K562 (cell line): ENCODE measurements around the gene EEF1AKMT4. TPM values are rescaled to one million over a fixed set of nuclear protein-coding genes. Genes with fewer than 3 reads are reported as not detected.
A peak's percentile ranks its signal among the peaks of the same experiment; 100 is the strongest.

Experiments used
- ATAC-seq: fragments of 200-7000 bp; cut with Tn5 transposase; 3 replicates; pipeline ENCODE4 v1.9.1; 2020; ENCODE audit warnings: moderate library complexity
- Bru-seq: library from RNA; stranded (reverse); fragments of 400-500 nt; gene quantifications from one replicate; lab custom pipeline; 2021; lab: Mats Ljungman, UMichigan
- BruChase-seq, 2 experiments: library from RNA; stranded (reverse); fragments of 400-500 nt; gene quantifications; one replicate each; lab custom pipeline; 2021; lab: Mats Ljungman, UMichigan
- BruUV-seq: library from RNA; stranded (reverse); fragments of 400-500 nt; replicated peaks from 2 replicates; lab custom pipeline; 2021; lab: Mats Ljungman, UMichigan
- CTCF ChIA-PET: fragments of 300-600 bp; formaldehyde crosslinking; extraction: SDS; loops from one replicate; lab custom pipeline; 2021; ENCODE audit warnings: low intra/inter-chr PET ratio; lab: Yijun Ruan, JAX
- POLR2A ChIA-PET: fragments of 300-600, 350-650 bp; sonication (Branson Sonifier 250); formaldehyde crosslinking; extraction: SDS; loops from one replicate; lab custom pipeline; 2021; ENCODE audit warnings: antibody characterized with exemption, inconsistent platforms; lab: Yijun Ruan, JAX
- DNase-seq, 4 experiments: peaks; one replicate each; pipeline versions ENCODE4 v3.0.0 to v3.0.0-alpha.2; 2011 to 2018; ENCODE audit warnings: low spot score in 3 of 4, mixed read lengths in 3 of 4; ENCODE audit errors: extremely low read depth in 1 of 4
- FAIRE-seq: peaks from 2 replicates; lab custom pipeline; 2011; peaks lifted over from hg19 to GRCh38; lab: Jason Lieb, UNC
- H2AFZ ChIP-seq: 2 replicates; pipeline ENCODE4 v1.6.0; 2011; ENCODE audit warnings: low read depth, low read length, control low read depth, inconsistent platforms
- H3K27ac ChIP-seq: fragments of 200-600 bp; 3 replicates; pipeline ENCODE4 v1.8.0; 2011; ENCODE audit warnings: low read depth, mild to moderate bottlenecking, control low read depth, inconsistent platforms, low read length, moderate library complexity, mixed read lengths; ENCODE audit errors: extremely low read depth
- H3K27me3 ChIP-seq, 2 experiments: fragments of 300-600 bp in 1 of 2; 2 replicates in 1 of 2; 3 replicates in 1 of 2; pipeline versions ENCODE4 v1.6.0 to v1.8.0; 2011; ENCODE audit warnings: inconsistent platforms in 2 of 2, low read length in 2 of 2, mild to moderate bottlenecking in 1 of 2, mixed read lengths in 1 of 2, moderate library complexity in 1 of 2; ENCODE audit not compliant: control insufficient read depth in 2 of 2, insufficient read depth in 2 of 2
- H3K36me3 ChIP-seq: fragments of 300-600 bp; 3 replicates; pipeline ENCODE4 v1.8.0; 2011; ENCODE audit warnings: mild to moderate bottlenecking, low read length, inconsistent platforms; ENCODE audit not compliant: control insufficient read depth, insufficient read depth
- H3K4me1 ChIP-seq, 2 experiments: fragments of 200-600 bp in 1 of 2; replicated peaks in 1 of 2; 2 replicates in 1 of 2; 3 replicates in 1 of 2; pipeline versions ENCODE4 v1.5.1 to v1.8.0; 2011; ENCODE audit warnings: inconsistent platforms in 2 of 2, low read length in 2 of 2, mild to moderate bottlenecking in 1 of 2, mixed read lengths in 1 of 2, moderate library complexity in 1 of 2; ENCODE audit not compliant: control insufficient read depth in 2 of 2, insufficient read depth in 2 of 2
- H3K4me2 ChIP-seq: 2 replicates; pipeline ENCODE4 v1.6.1; 2011; ENCODE audit warnings: low read length, control low read depth, inconsistent platforms, mixed read lengths; ENCODE audit not compliant: insufficient read depth
- H3K4me3 ChIP-seq: fragments of 200-600 bp; sonication (generic), shearing (Covaris generic); 2 replicates; pipeline ENCODE4 v1.5.1; 2016; ENCODE audit warnings: control low read depth, inconsistent platforms
- H3K79me2 ChIP-seq: fragments of 200-600 bp; 3 replicates; pipeline ENCODE4 v1.8.0; 2011; ENCODE audit warnings: low read length, inconsistent platforms; ENCODE audit not compliant: control insufficient read depth, insufficient read depth
- H3K9ac ChIP-seq, 2 experiments: 2 replicates each; pipeline versions ENCODE4 v1.6.0 to v1.6.1; 2011; ENCODE audit warnings: low read depth in 2 of 2, low read length in 2 of 2, control low read depth in 1 of 2, inconsistent platforms in 1 of 2, mild to moderate bottlenecking in 1 of 2, mixed read lengths in 1 of 2; ENCODE audit not compliant: insufficient read depth in 1 of 2
- H3K9me1 ChIP-seq: one replicate; pipeline ENCODE4 v1.6.0; 2011; ENCODE audit warnings: inconsistent platforms, mild to moderate bottlenecking, low read length, moderate library complexity; ENCODE audit not compliant: control insufficient read depth, insufficient read depth
- H3K9me3 ChIP-seq: replicated peaks from 2 replicates; pipeline ENCODE4 v1.5.1; 2011; ENCODE audit warnings: low read depth, low read length, inconsistent platforms; ENCODE audit not compliant: control insufficient read depth, insufficient read depth
- H4K20me1 ChIP-seq: replicated peaks from 2 replicates; pipeline ENCODE4 v1.6.1; 2011; ENCODE audit warnings: low read length, inconsistent platforms, mixed read lengths; ENCODE audit not compliant: control insufficient read depth, insufficient read depth
- CTBP1 ChIP-seq: fragments of 450-650 bp; IDR thresholded peaks from 2 replicates; pipeline ENCODE4 v1.6.1; 2016; ENCODE audit warnings: borderline replicate concordance
- HDAC1 ChIP-seq, 2 experiments: fragments of 450-650 bp; IDR thresholded peaks; 2 replicates each; pipeline ENCODE4 v1.6.1; 2016 to 2017; ENCODE audit warnings: inconsistent platforms in 1 of 2, mild to moderate bottlenecking in 1 of 2, moderate library complexity in 1 of 2
- MECOM ChIP-seq: fragments of 250-450 bp; sonication (Bioruptor Pico); IDR thresholded peaks from 2 replicates; pipeline ENCODE4 v1.8.0; 2022; ENCODE audit warnings: inconsistent platforms
- NCOA6 ChIP-seq: fragments of 450-650 bp; IDR thresholded peaks from 2 replicates; pipeline ENCODE4 v1.6.1; 2017; ENCODE audit warnings: mild to moderate bottlenecking
- NELFE ChIP-seq: IDR thresholded peaks from 2 replicates; pipeline ENCODE4 v1.6.1; 2011; ENCODE audit warnings: mild to moderate bottlenecking; ENCODE audit not compliant: insufficient read depth, insufficient read length
- NR2F6 ChIP-seq: fragments of 450-650 bp; formaldehyde crosslinking; IDR thresholded peaks from 2 replicates; pipeline ENCODE4 v1.4.0; 2020; ENCODE audit warnings: mild to moderate bottlenecking
- POLR2H ChIP-seq: IDR thresholded peaks from 2 replicates; pipeline ENCODE4 v1.6.1; 2016; ENCODE audit warnings: missing genetic modification characterization, low read depth, mild to moderate bottlenecking, control low read depth, missing compliant biosample characterization, moderate library complexity
- SNIP1 ChIP-seq: fragments of 450-650 bp; IDR thresholded peaks from 2 replicates; pipeline ENCODE4 v1.7.1; 2017; ENCODE audit warnings: low read depth, mild to moderate bottlenecking
- YBX1 ChIP-seq: fragments of 450-650 bp; IDR thresholded peaks from 2 replicates; pipeline ENCODE4 v1.7.1; 2016; ENCODE audit warnings: mild to moderate bottlenecking
- ZNF347 ChIP-seq: fragments of 450-650 bp; formaldehyde crosslinking; IDR thresholded peaks from 2 replicates; pipeline ENCODE4 v1.4.0; 2020; ENCODE audit warnings: low read depth, mild to moderate bottlenecking, moderate library complexity
- ZNF717 ChIP-seq: fragments of 250-450 bp; sonication (Bioruptor Pico); IDR thresholded peaks from 2 replicates; pipeline ENCODE4 v1.5.0; 2021
- ZNF76 ChIP-seq: fragments of 250-450 bp; sonication (Bioruptor Pico); IDR thresholded peaks from 2 replicates; pipeline ENCODE4 v1.4.0; 2020; ENCODE audit warnings: mild to moderate bottlenecking, moderate library complexity, borderline replicate concordance
- WGBS: fragments of 100-300 bp; shearing (Covaris generic); methylation state at CpG from one replicate; pipeline ENCODE4 v1.1.6; 2016; ENCODE audit warnings: low coverage, mixed read lengths; ENCODE audit not compliant: insufficient coverage; ENCODE audit errors: missing lambda C conversion rate; 5-methylcytosine and 5-hydroxymethylcytosine counted together
- in situ Hi-C: fragments of 300-500 bp; cut with MboI; formaldehyde crosslinking; loops from 4 replicates; pipeline ENCODE4 v1.15.0; 2018; ENCODE audit warnings: inconsistent platforms, mixed read lengths
- intact Hi-C: fragments of 100-400 bp; cut with micrococcal nuclease; formaldehyde crosslinking; loops from 2 replicates; pipeline ENCODE4 v1.14.2; 2022
- long read RNA-seq, 3 experiments: library from polyadenylated mRNA in 2 of 3; library from RNA in 1 of 3; unstranded in 2 of 3; stranded (forward) in 1 of 3; transcript quantifications; one replicate each; pipeline ENCODE4 v2.0.0, GENCODE V29; 2019 to 2022
- polyA minus RNA-seq, 3 experiments: library from RNA; depleted of rRNA, polyadenylated mRNA; stranded (reverse); fragments of >200 nt; gene quantifications; 2 replicates each; pipeline ENCODE4 v1.2.3, GENCODE V29; 2011
- polyA plus RNA-seq, 8 experiments: library from polyadenylated mRNA; depleted of rRNA in 4 of 8; stranded (reverse) in 5 of 8; unstranded in 3 of 8; fragments of >200 nt; fragmentation: Nextera tagmentation in 2 of 8; fragmentation: Illumina TruSeq in 1 of 8; extraction: Ambion mirVana in 2 of 8; extraction: Trizol in 1 of 8; gene quantifications; 2 replicates each; pipeline versions ENCODE4 v1.2.1 to v1.2.3, GENCODE V29; 2011 to 2014; ENCODE audit warnings: inconsistent platforms in 1 of 8, missing spikeins in 1 of 8
- total RNA-seq, 7 experiments: library from RNA; depleted of rRNA in 6 of 7; stranded (reverse); fragments of >200 nt in 6 of 7; fragmentation: Illumina TruSeq in 2 of 7; extraction: Trizol in 2 of 7; gene quantifications; 2 replicates each; pipeline versions ENCODE4 v1.2.1 to v1.2.3, GENCODE V29; 2011 to 2021; ENCODE audit warnings: low replicate concordance in 1 of 7
- TF ChIP-seq, protein P1 (sequence below), 2 experiments: fragments of 200-800 bp in 1 of 2; sonication (Bioruptor generic) in 1 of 2; sonication (generic) in 1 of 2; formaldehyde crosslinking in 1 of 2; IDR thresholded peaks in 1 of 2; conservative IDR thresholded peaks in 1 of 2; 2 replicates each; pipeline versions ENCODE4 v1.5.0 to v1.6.1; 2016 to 2020; ENCODE audit warnings: missing compliant biosample characterization in 1 of 2, missing genetic modification characterization in 1 of 2, missing genetic modification reagents in 1 of 2
- TF ChIP-seq, protein P2 (sequence below): fragments of 250-450 bp; sonication (Bioruptor Pico); IDR thresholded peaks from 2 replicates; pipeline ENCODE4 v1.8.0; 2021; ENCODE audit warnings: borderline replicate concordance, mild to moderate bottlenecking, moderate library complexity; ENCODE audit not compliant: poor library complexity, severe bottlenecking

Gene EEF1AKMT4
- total RNA-seq (2011; cell fraction: chromatin; rRNA removed; ENCODE audit: low replicate concordance), result 5.5 and 16.7 TPM in 2 replicates
- 18.0 and 19.9 TPM in 2 replicates for total RNA-seq (2011; cell fraction: nucleolus; rRNA removed)
- total RNA-seq (2011; cell fraction: nucleoplasm; rRNA removed), result 14.8 and 19.7 TPM in 2 replicates
- total RNA-seq (2014; rRNA removed) (24.5 and 29.6 TPM in 2 replicates), total RNA-seq (2014; rRNA removed; fragmentation: Illumina TruSeq; extraction: Trizol) (8.7 and 10.3 TPM in 2 replicates), total RNA-seq (2015; rRNA removed; fragmentation: Illumina TruSeq; extraction: Trizol) (11.5 and 11.6 TPM in 2 replicates), total RNA-seq (2021) (16.8 and 17.0 TPM in 2 replicates), polyA plus RNA-seq (2011; rRNA removed) (18.9 and 22.4 TPM in 2 replicates), polyA plus RNA-seq (2014; fragmentation: Illumina TruSeq; extraction: Trizol) (15.8 and 19.5 TPM in 2 replicates), polyA plus RNA-seq (2014; fragmentation: Nextera tagmentation; extraction: Ambion mirVana) (10 to 100 TPM; 47.4 to 49.4 TPM), polyA plus RNA-seq (2014; rRNA removed) (27.1 and 27.7 TPM in 2 replicates), polyA minus RNA-seq (2011; rRNA and poly(A)+ RNA removed) (13.2 and 19.6 TPM in 2 replicates), Bru-seq, nascent RNA (percentile 66 among the genes with signal in this experiment), BruChase-seq, experiment 1, labeled RNA remaining after a 2-hour chase (percentile 54 among the genes with signal in this experiment), BruChase-seq, experiment 2, labeled RNA remaining after a 6-hour chase (percentile 60 among the genes with signal in this experiment)
- polyA plus RNA-seq (2011; cell fraction: cytosol; rRNA removed), result 46.0 and 68.4 TPM in 2 replicates
- 17.7 and 18.3 TPM in 2 replicates for polyA plus RNA-seq (2011; cell fraction: nucleus; rRNA removed)
- polyA plus RNA-seq (2012), result 13.2 and 17.4 TPM in 2 replicates
- 7.8 and 11.6 TPM in 2 replicates for polyA minus RNA-seq (2011; cell fraction: cytosol; rRNA and poly(A)+ RNA removed)
- polyA minus RNA-seq (2011; cell fraction: nucleus; rRNA and poly(A)+ RNA removed), result 11.4 and 15.1 TPM in 2 replicates
- long read RNA-seq, experiment 1, transcript EEF1AKMT4-201 (3 exons, 1,823 nt), result major isoform, 73 of 80 reads
- long read RNA-seq, experiment 1, partial matches to known transcripts, result 2 of 80 reads
- long read RNA-seq, experiment 1, other reads (novel, unspliced or antisense), result 5 of 80 reads
- long read RNA-seq, experiment 2, transcript EEF1AKMT4-201 (3 exons, 1,823 nt), result major isoform, 53 of 56 reads
- long read RNA-seq, experiment 2, partial matches to known transcripts, result 2 of 56 reads
- long read RNA-seq, experiment 2, other reads (novel, unspliced or antisense), result 1 of 56 reads
- long read RNA-seq, experiment 3, transcript EEF1AKMT4-201 (3 exons, 1,823 nt), result major isoform, 51 of 52 reads
- long read RNA-seq, experiment 3, partial matches to known transcripts, result 0 of 52 reads
- long read RNA-seq, experiment 3, other reads (novel, unspliced or antisense), result 1 of 52 reads

DNA sequence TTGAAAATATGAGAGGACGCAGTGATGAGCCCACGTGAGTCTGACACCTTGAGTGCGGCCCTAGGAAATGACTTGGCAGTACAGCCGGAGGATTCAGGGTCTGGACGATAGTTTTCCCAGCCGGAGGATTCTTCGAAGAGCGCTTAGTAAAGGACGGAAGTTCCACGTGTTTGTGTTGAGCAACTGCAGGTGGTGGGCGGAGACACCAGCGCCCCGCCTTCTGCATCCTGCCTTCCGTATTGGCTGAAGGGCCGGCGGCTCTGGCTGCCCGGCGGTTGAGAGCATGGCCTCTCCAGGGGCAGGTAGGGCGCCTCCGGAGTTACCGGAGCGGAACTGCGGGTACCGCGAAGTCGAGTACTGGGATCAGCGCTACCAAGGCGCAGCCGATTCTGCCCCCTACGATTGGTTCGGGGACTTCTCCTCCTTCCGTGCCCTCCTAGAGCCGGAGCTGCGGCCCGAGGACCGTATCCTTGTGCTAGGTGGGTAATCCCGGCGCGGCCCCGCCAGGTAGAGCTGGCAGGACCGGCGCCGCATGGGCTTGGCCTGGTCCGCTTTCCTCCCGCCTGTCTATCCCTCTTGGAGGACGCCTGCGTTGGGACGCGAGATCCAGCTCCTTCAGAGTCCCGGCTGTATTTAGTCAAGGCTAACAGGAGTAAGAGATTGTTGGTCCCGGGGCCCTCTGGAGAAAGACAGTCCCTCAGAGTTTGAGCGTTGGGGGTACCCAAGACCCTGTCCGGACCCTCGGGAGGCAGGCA is at the start of gene EEF1AKMT4:
Gene EEF1AKMT4, plus strand, starts transcription at position 261 of the 755 bp plus-strand sequence. Its CDS starts 23 bp downstream, at position 284.
- in situ Hi-C loops, result loop anchor here (10.0 kb wide), 1 partner anchor 235 kb away; the partner anchor contains the start of gene ABCC5
- peaks cover 33% of the 10 kb centered on the region for H3K79me2 ChIP-seq
- TF ChIP-seq ZNF76 (CRISPR knock-in tag) (no peak), ZNF347 (no peak), CTBP1 (peak; percentile 76; the same call in 1 of the 2 replicates), YBX1 (no peak), HDAC1 (IDR thresholded peaks at IDR 0.05) (peak; percentile 52 to 94; a peak in 3 of 4 replicates), NR2F6 (CRISPR knock-in tag) (no peak), SNIP1 (no peak), ZNF717 (no peak), NELFE (no peak), MECOM (no peak), POLR2H (tag) (no peak), NCOA6 (no peak)
- TF ChIP-seq, protein P1, sequence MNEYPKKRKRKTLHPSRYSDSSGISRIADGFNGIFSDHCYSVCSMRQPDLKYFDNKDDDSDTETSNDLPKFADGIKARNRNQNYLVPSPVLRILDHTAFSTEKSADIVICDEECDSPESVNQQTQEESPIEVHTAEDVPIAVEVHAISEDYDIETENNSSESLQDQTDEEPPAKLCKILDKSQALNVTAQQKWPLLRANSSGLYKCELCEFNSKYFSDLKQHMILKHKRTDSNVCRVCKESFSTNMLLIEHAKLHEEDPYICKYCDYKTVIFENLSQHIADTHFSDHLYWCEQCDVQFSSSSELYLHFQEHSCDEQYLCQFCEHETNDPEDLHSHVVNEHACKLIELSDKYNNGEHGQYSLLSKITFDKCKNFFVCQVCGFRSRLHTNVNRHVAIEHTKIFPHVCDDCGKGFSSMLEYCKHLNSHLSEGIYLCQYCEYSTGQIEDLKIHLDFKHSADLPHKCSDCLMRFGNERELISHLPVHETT (CRISPR knock-in tag; conservative IDR thresholded peaks at IDR 0.05 in 1 of 2, IDR thresholded peaks at IDR 0.05 in 1 of 2), result peak in 1 of 2 experiments; percentile 67; a peak in 2 of 4 replicates
- TF ChIP-seq, protein P2, sequence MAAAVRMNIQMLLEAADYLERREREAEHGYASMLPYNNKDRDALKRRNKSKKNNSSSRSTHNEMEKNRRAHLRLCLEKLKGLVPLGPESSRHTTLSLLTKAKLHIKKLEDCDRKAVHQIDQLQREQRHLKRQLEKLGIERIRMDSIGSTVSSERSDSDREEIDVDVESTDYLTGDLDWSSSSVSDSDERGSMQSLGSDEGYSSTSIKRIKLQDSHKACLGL (CRISPR knock-in tag), result peak; percentile 92

More for the DNA sequence above, at the start of gene EEF1AKMT4:
- DNase-seq (peak; percentile 92 to 99 (median 94)), FAIRE-seq (peak; percentile 98), ATAC-seq (peak; percentile 97)
- Histone ChIP-seq H2AFZ (peak within 1 kb of the TSS; percentile 86), H3K9me1 (no peaks in the 10 kb centered on the region), H3K9me3 (no peaks in the 10 kb centered on the region), H3K4me3 (peak within 1 kb of the TSS; percentile 96), H3K27me3 (no peaks in the 10 kb centered on the region), H3K4me2 (peak within 1 kb of the TSS; percentile 99), H3K9ac (peak within 1 kb of the TSS; percentile 96 to 97), H4K20me1 (no peaks in the 10 kb centered on the region), H3K27ac (peak within 1 kb of the TSS; percentile 95), H3K36me3 (peaks cover 18% of the 10 kb centered on the region), H3K4me1 (peaks cover 3 to 9% of the 10 kb centered on the region in 2 experiments; a peak in 3 of 5 replicates)
- CTCF ChIA-PET, result interaction anchor here (0.6 to 2.0 kb wide), 5 partner anchors 10 to 355 kb away, joined by 3 to 9 read pairs (median 5); no protein-coding TSS in a partner anchor
- POLR2A ChIA-PET, result interaction anchor here (0.6 to 1.1 kb wide), 4 partner anchors 8 to 22 kb away, joined by 3 to 4 read pairs (median 4); partner anchors contain the start of gene CAMK2N2
- under 1% methylated on average over 51 of the region's 54 CpGs for WGBS
- intact Hi-C loops, result loop anchor here (2.0 to 10.0 kb wide), 6 partner anchors 35 to 355 kb away; partner anchors contain the start of genes ABCC5 and PSMD2
- TSS peak; percentile 61 for BruUV-seq
